Colonic mucosa (tissue), 4 donors: ENCODE measurements around the gene INAFM1. TPM values are rescaled to one million over a fixed set of nuclear protein-coding genes. Genes with fewer than 3 reads are reported as not detected.

ENCODE experiments used
- DNase-seq: peaks from one replicate; pipeline ENCODE4 v3.0.0-alpha.2; 2020
- H3K27ac ChIP-seq: fragments of 200-600 bp; one replicate; pipeline ENCODE4 v1.8.0; 2021
- H3K27me3 ChIP-seq: fragments of 200-600 bp; one replicate; pipeline ENCODE4 v1.8.0; 2021
- H3K36me3 ChIP-seq: fragments of 200-600 bp; one replicate; pipeline ENCODE4 v1.8.0; 2021
- H3K4me1 ChIP-seq: fragments of 200-600 bp; one replicate; pipeline ENCODE4 v1.8.0; 2021; ENCODE audit warnings: mild to moderate bottlenecking
- H3K4me3 ChIP-seq: fragments of 200-600 bp; one replicate; pipeline ENCODE4 v1.8.0; 2021
- H3K9ac ChIP-seq, 2 donors: one replicate each; pipeline ENCODE4 v1.7.0; 2013; ENCODE audit warnings: control low read depth in 2 of 2, low read depth in 2 of 2, low read length in 2 of 2
- H3K9me3 ChIP-seq: fragments of 200-600 bp; one replicate; pipeline ENCODE4 v1.8.0; 2021
- CTCF ChIP-seq: fragments of 200-600 bp; IDR thresholded peaks from one replicate; pipeline ENCODE4 v1.8.0; 2022; ENCODE audit warnings: antibody characterized with exemption, mild to moderate bottlenecking
- intact Hi-C: fragments of 100-400 bp; cut with DNase I; formaldehyde crosslinking; loops from one replicate; pipeline ENCODE4 v1.14.1; 2022
- total RNA-seq, 2 donors: library from RNA; stranded (reverse); fragmentation: NEBNext Ultra II Directional in 1 of 2; extraction: Animal tissue kit (Norgen Biotek cat#: 25700) in 1 of 2; gene quantifications; one replicate each; pipeline ENCODE4 v1.2.1, GENCODE V29; 2021
- donor health status: healthy.
- donor health status: DM: no; HTN: no; CAD: no.
- donor health status: DM: no; HTN: no; CAD: no.

Gene INAFM1
- total RNA-seq, 2 donors from 2014 or later = 12.8 to 19.6 TPM

GRCh38 chr19:47231215-47232054, 43.2 kb upstream of the INAFM1 start:
- Histone ChIP-seq H3K9ac (peak overlapping the region; percentile 86 to 100), H3K36me3 (no peaks in the 10 kb centered on the region), H3K9me3 (no peaks in the 10 kb centered on the region), H3K27me3 (no peaks in the 10 kb centered on the region), H3K4me3 (peak overlapping the region; percentile 95), H3K27ac (peak overlapping the region; percentile 88), H3K4me1 (peaks cover 10% of the 10 kb centered on the region)
- peak; percentile 93 for DNase-seq
- no peak for TF ChIP-seq CTCF
- intact Hi-C loops = no loop called here

DNA sequence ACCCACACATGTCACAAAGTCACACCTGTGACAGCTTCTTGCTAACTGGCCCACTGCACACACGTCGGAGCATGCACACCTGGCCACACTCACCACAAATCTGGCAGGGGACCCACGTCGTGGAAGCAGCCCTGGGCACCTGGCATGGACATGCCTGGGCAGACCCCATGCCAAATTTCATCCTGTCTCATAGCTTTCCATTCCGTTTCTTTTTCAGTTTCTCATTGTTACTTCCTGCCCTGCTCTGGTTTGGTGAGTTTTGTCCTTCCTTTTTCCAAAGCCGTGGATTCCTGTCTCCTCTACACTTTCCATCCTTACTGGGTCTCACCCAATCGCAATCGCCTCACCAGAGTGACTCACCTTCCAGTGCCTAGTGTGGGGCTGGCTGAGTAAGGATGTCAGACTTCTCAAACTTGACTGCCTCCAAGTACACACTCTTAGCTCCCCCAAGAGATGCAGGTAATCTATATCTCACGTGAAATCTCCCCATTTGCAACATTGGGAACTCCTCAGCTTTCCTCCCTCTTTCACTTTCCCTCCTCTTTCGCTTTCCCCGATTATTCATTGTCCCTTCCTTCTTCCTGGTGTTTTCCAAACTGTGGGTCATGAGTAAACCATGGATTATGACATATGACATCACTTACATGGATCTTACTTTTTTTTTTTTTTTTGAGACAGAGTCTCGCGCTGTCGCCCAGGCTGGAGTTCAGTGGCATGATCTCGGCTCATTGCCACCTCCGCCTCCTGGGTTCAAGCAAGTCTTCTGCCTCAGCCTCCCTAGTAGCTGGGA, 42.1 kb upstream of the INAFM1 start:
- peak overlapping the region; percentile 88 for H3K27ac ChIP-seq
- H3K4me1 ChIP-seq = no peaks in the 10 kb centered on the region
- peak overlapping the region; percentile 60 to 100 for H3K9ac ChIP-seq
- H3K4me3 ChIP-seq = peak overlapping the region; percentile 45
- H3K36me3 ChIP-seq = no peaks in the 10 kb centered on the region
- H3K9me3 ChIP-seq = no peaks in the 10 kb centered on the region
- TF ChIP-seq CTCF = no peak
- no peaks in the 10 kb centered on the region for H3K27me3 ChIP-seq
- intact Hi-C loops = no loop called here
- DNase-seq = peak; percentile 70

DNA sequence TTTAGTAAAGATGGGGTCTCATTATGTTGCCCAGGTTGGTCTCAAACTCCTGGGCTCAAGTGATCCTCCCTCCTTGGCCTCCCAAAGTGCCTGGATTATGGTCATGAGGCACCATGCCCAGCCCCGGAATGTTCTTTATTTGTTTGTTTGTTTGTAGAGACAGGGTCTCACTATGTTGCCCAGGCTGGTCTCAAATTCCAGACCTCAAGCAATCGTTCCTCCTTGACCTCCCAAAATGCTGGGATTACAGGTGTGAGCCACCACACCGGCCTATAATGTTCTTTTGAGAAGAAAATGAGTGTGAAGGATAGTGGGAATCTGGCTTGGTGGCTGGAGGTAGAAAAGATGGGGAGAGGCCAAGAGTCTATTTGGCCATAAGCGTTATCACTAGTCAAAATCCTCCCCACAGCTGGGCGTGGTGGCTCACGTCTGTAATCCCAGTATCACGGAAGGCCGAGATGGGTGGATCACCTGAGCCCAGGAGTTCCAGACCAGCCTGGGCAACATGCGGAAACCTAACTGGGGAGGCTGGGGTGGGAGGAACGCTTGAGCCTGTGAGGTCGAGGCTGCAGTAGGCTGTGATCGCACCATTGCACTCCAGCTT, 38.5 kb upstream of the INAFM1 start:
- H3K27ac ChIP-seq = no peak overlapping the region
- H3K9ac ChIP-seq = no peak overlapping the region
- H3K36me3 ChIP-seq = no peaks in the 10 kb centered on the region
- no peak overlapping the region for H3K4me3 ChIP-seq
- H3K9me3 ChIP-seq = no peaks in the 10 kb centered on the region
- no peaks in the 10 kb centered on the region for H3K4me1 ChIP-seq
- intact Hi-C loops = no loop called here
- H3K27me3 ChIP-seq = peaks cover 19% of the 10 kb centered on the region
- DNase-seq = no peak
- TF ChIP-seq CTCF = no peak

DNA sequence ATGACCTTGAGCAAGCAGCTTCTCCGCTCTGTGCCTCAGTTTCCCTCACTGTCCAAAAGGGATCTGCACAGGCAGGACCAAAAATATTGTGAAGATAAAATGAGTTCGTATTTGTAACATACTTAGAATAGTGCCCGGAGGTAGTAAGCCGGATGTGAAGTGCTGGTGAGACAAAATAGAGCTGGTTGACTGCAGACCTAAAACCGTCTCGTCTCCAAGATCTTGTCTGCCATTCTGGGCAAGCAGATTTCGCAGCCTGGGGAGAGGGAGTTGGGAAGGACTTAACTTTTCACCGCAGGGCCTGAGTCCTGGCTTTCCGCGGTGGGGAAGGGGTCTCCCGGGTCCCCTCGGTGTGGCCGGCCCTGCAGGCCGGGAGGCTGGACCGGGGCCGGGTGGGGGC, 35.5 kb upstream of the INAFM1 start:
- Histone ChIP-seq H3K27ac (no peak overlapping the region), H3K4me3 (peak overlapping the region; percentile 15), H3K9ac (no peak overlapping the region), H3K9me3 (no peaks in the 10 kb centered on the region), H3K4me1 (no peaks in the 10 kb centered on the region), H3K27me3 (peaks cover 19% of the 10 kb centered on the region), H3K36me3 (no peaks in the 10 kb centered on the region)
- DNase-seq = no peak
- no peak for TF ChIP-seq CTCF
- intact Hi-C loops = no loop called here

- H3K9ac ChIP-seq = peak overlapping the region in 1 of 2 donors; percentile 19
- no peak for DNase-seq
- no peak for TF ChIP-seq CTCF
- peaks cover 5% of the 10 kb centered on the region for H3K4me1 ChIP-seq
- no peak overlapping the region for H3K27ac ChIP-seq
- no peaks in the 10 kb centered on the region for H3K36me3 ChIP-seq
- H3K4me3 ChIP-seq = peak overlapping the region; percentile 15
- H3K27me3 ChIP-seq = peaks cover 19% of the 10 kb centered on the region
- intact Hi-C loops = loop anchor here (5.0 kb wide), 1 partner anchor 92 kb away; no protein-coding TSS in a partner anchor
- no peaks in the 10 kb centered on the region for H3K9me3 ChIP-seq
Observed at GRCh38 chr19:47239610-47240296, 34.9 kb upstream of the INAFM1 start.
